UCSD-AML1 (cell line): ENCODE data around the gene GPR52.

Experiments
- DNase-seq: peaks from one replicate; lab custom pipeline; 2025; ENCODE audit not compliant: unreplicated experiment; lab: John Stamatoyannopoulos, UW

Gene GPR52

DNA sequence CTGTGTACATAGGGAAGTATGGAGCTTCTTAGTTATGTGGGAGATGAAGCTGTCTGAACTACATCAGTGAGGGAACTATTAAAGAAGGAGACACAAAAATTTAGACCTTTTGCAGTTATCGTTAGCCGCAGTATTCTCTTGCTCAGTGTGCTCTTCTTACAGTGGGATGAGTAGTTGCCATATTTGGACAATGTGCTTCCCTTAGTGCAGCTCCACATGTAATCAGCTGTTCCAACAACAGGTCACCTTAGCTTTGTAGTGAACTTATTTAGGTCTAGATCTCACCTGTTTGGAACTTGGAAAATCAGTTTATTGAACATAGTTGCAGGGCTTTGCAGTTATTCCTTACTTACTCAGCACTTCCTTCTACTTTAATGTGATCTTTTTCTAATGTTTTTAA, 18.1 kb downstream of the GPR52 start:
- no peak for DNase-seq

DNA sequence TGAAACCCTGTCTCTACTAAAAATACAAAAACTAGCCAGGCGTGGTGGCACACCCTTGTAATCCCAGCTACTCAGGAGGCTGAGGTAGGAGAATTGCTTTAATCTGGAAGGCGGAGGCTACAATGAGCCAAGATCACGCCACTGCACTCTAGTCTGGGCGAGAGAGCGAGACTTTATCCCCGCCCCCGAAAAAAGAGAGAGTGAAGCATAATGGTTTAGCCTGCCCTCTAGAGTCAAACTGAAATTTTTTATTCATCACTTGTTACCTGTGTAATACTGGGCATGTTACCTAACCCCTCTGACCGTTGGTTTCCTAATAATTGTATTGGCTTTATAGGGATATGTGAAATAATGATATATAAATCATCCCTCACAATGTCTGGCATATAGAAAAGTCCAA, 18.8 kb downstream of the GPR52 start:
- no peak for DNase-seq

DNA sequence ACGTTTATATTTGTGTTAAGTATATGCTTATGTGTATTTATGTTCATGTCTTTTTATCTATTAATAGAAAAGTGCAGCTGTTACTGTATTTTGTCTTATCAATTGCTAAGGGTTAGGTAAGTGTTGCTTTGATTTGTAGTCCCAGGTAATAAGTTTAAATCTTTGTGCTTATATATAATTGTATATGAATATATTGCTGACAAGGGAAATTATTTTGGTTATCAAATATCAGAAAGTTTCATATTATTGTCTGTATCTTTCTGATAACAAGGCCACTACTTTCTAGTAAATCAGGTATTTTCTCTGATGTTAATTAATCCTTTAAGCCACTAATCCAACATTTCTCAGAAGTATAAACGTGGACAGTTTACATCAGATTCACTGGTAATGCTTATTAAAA, 21.3 kb downstream of the GPR52 start:
- DNase-seq, result no peak

DNA sequence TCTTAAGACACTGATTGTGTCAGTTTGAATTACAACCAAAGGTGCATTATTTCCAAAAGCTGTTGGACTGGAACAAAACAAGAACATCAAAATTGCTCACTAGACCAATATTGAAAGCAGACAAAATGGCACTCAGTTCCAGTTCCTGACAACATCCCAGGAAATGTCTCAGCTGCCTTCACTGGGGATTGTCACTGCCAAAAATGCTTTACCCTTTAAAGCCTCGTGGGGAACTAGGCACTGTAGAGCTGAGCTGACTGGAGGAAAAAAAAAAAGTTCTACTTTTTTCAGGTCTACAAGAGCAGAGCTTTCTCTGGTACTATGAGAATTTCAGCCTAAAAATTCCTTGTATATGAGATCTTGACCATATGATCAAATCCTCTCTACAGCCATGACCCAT, 21.9 kb downstream of the GPR52 start:
- DNase-seq, result no peak

DNA sequence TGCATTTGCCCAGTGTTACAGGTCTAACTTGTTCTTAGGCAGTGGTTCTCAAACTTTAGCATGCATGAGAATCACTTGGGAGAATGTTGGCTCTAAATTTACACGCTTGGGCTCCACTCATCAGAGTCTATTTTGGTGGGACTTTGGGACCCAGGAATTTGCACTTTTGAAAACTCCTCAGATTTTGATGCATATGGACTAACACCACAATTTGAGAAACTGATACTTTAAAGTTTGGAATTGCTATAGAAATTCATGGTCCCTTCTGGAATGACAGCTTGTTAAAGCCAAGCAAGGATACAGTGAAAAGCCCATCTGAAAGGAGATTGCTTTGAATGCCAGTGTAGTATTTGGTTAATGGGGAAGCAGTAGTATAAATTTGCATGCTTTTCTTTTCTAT, 31.5 kb downstream of the GPR52 start:
- DNase-seq, result no peak

DNA sequence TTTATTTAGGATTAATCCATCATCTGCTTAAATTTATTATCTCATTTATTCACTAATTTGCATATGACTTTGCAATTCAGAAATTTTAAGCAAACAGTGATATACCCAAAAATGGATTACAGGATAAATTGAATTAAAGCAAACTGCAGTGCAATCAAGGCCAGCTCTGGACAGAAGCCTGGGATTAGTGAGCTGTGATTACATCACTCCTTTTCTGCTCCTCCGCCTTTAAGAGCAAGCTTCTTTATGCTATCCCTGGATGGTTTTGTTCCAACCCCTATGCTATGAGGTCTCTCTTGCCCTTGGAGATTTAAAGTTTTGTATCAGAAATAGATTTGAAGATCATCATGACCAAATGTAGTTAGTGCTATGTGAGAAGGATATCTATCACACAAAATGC, 32.6 kb downstream of the GPR52 start:
- DNase-seq, result no peak

DNA sequence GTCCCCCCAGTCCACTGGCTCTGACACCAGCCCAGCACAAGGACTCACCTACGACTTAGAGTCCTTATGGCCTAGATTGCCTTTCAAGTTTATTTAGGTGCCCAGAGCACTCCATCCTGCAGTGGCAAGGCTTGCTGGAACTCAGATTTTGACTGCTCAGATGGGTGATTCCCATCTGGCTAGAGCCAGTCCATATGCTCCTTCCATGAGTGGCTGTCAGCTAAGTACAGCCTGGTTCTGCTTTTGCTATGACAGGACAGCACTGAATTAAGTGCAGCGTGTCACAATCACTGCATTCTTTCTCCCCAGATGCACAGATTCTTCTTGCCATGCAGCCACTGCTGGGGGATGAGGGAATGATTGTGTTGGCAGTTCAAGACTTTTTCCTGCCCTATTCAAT, 43.8 kb downstream of the GPR52 start:
- no peak for DNase-seq

DNA sequence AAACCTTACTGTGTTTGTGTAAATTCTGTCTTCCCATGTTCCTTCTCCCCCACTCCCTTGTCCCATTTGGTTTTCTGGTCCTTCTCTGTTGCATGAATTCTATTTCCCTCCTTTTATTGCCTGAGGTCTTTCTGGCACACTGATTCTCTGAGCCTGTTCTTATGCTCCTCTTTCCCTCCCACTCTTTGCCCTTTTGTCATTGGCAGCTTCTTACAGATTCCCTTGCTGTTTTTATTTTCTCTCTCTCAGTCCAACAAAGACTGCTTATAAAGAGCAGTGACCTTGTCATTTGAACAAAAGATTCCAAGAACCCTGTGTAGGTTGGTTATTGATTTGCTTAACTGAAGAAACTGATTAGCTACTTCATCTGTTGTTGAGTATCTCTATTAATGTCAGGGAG, 49.7 kb downstream of the GPR52 start:
- no peak for DNase-seq
